ENCODE data around the gene TRIP4. TPM values are rescaled to one million over a fixed set of nuclear protein-coding genes. Genes with fewer than 3 reads are reported as not detected.

The TRIP4 gene
- total RNA-seq, 1 experiment from 2014 or later, result 6.0 TPM

DNA sequence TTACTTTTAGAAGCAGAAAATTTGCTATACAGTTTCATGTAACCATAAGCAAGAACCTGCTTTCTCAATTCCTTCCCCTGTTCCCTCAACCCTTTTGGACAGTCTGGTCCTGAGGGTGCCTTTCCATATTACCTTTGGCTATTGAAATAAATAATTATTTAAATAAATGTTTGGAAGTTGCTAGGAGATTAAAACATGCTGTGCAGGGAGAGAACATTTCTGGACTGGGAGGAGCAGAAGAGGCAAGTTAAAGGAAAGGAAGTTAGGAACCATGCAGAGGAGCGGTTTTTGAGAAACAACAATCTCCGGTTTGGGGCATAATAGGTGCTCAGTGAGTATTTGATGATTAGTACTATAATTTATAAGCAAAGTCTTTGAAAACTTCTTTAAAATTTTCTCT is 114.5 kb downstream of the TRIP4 start:
- Histone ChIP-seq H3K9me3 (ENCODE audit: low read length) (no peaks in the 10 kb centered on the region), H3K27ac (ENCODE audit: low read length) (no peak overlapping the region), H3K4me1 (ENCODE audit: insufficient read depth, low read length) (no peaks in the 10 kb centered on the region), H3K9me2 (replicated peaks; ENCODE audit: low read length) (no peaks in the 10 kb centered on the region), H3K79me2 (ENCODE audit: low read length) (no peaks in the 10 kb centered on the region), H3K27me3 (ENCODE audit: low read length) (no peaks in the 10 kb centered on the region), H2AFZ (ENCODE audit: low read length) (no peak overlapping the region), H3K4me3 (ENCODE audit: low read length) (no peak overlapping the region), H3F3A (ENCODE audit: low read length, unreplicated experiment) (no peaks in the 10 kb centered on the region), H4K20me1 (ENCODE audit: low read length) (no peaks in the 10 kb centered on the region), H3K9ac (ENCODE audit: low read length) (no peak overlapping the region), H3K36me3 (ENCODE audit: low read depth, low read length) (no peaks in the 10 kb centered on the region), H3K4me2 (ENCODE audit: low read length) (no peak overlapping the region)
- TF ChIP-seq EZH2 (IDR thresholded peaks at IDR 0.05; ENCODE audit: low read length, unreplicated experiment) (no peak), EZH2phosphoT487 (IDR thresholded peaks at IDR 0.05; ENCODE audit: borderline replicate concordance, low read length) (no peak)
- TF ChIP-seq, protein P1, sequence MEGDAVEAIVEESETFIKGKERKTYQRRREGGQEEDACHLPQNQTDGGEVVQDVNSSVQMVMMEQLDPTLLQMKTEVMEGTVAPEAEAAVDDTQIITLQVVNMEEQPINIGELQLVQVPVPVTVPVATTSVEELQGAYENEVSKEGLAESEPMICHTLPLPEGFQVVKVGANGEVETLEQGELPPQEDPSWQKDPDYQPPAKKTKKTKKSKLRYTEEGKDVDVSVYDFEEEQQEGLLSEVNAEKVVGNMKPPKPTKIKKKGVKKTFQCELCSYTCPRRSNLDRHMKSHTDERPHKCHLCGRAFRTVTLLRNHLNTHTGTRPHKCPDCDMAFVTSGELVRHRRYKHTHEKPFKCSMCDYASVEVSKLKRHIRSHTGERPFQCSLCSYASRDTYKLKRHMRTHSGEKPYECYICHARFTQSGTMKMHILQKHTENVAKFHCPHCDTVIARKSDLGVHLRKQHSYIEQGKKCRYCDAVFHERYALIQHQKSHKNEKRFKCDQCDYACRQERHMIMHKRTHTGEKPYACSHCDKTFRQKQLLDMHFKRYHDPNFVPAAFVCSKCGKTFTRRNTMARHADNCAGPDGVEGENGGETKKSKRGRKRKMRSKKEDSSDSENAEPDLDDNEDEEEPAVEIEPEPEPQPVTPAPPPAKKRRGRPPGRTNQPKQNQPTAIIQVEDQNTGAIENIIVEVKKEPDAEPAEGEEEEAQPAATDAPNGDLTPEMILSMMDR (conservative IDR thresholded peaks at IDR 0.05; ENCODE audit: low read depth, low read length), result no peak
- intact Hi-C loops (cut with micrococcal nuclease), result no loop called here
- POLR2A ChIA-PET (ENCODE audit: unreplicated experiment), result no interaction called here
- no TSS peak for BruUV-seq (replicated peaks)
- CTCF ChIA-PET, result interaction anchor here (0.6 kb wide), 1 partner anchor 188 kb away, joined by 4 read pairs; no protein-coding TSS in a partner anchor
- DNase-seq (no peak), ATAC-seq (no peak)

DNA sequence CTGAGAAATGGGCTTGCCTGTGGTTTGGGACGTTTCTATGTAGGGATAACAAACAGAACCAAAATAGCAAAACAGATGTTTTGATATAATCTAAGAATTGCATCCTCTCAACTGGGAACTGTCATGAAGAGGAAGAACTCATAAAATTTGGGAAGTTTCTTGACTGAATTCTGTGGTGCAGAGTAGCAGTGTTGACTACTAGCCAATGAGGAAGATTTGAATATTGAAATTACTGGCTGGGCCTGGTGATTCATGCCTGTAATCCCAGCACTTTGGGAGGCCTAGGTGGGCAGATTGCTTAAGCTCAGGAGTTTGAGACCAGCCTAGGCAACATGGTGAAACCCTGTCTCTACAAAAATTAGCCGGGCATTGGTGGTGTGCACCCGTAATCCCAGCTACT is 114.9 kb downstream of the TRIP4 start:
- ATAC-seq, result no peak
- intact Hi-C loops (cut with micrococcal nuclease), result no loop called here
- no peak for DNase-seq
- Histone ChIP-seq H3F3A (ENCODE audit: low read length, unreplicated experiment) (no peaks in the 10 kb centered on the region), H3K36me3 (ENCODE audit: low read depth, low read length) (no peaks in the 10 kb centered on the region), H3K79me2 (ENCODE audit: low read length) (no peaks in the 10 kb centered on the region), H3K27ac (ENCODE audit: low read length) (no peak overlapping the region), H4K20me1 (ENCODE audit: low read length) (no peaks in the 10 kb centered on the region), H3K9me2 (replicated peaks; ENCODE audit: low read length) (no peaks in the 10 kb centered on the region), H3K4me2 (ENCODE audit: low read length) (no peak overlapping the region), H3K27me3 (ENCODE audit: low read length) (no peaks in the 10 kb centered on the region), H3K9me3 (ENCODE audit: low read length) (no peaks in the 10 kb centered on the region), H2AFZ (ENCODE audit: low read length) (no peak overlapping the region), H3K4me3 (ENCODE audit: low read length) (no peak overlapping the region), H3K9ac (ENCODE audit: low read length) (no peak overlapping the region), H3K4me1 (ENCODE audit: insufficient read depth, low read length) (no peaks in the 10 kb centered on the region)
- POLR2A ChIA-PET (ENCODE audit: unreplicated experiment), result no interaction called here
- TF ChIP-seq EZH2 (IDR thresholded peaks at IDR 0.05; ENCODE audit: low read length, unreplicated experiment) (no peak), EZH2phosphoT487 (IDR thresholded peaks at IDR 0.05; ENCODE audit: borderline replicate concordance, low read length) (no peak)
- TF ChIP-seq, protein P1 (conservative IDR thresholded peaks at IDR 0.05; ENCODE audit: low read depth, low read length), result no peak
- BruUV-seq (replicated peaks), result no TSS peak
- CTCF ChIA-PET, result no interaction called here

DNA sequence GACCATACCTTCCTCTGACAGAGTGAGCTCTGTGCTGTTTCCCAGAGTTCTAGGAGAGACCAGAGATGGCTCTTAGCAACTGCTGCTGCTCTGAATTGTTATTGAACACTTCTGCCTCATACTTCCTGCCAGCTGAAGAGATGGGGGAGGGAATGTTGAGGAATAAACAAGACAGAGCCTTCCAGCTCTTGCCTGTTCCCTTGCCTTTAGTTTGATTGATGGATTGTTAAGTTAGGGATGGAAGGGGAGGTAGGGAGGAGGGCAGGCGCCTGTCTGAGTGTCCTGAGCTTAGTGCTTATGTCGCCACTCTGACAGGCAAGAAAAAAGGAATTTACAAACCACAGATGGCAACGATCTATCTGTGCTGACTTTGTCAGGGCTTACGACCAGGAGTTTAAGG is 115.6 kb downstream of the TRIP4 start:
- Histone ChIP-seq H2AFZ (ENCODE audit: low read length) (no peak overlapping the region), H3K9ac (ENCODE audit: low read length) (no peak overlapping the region), H3K9me3 (ENCODE audit: low read length) (no peaks in the 10 kb centered on the region), H3K27ac (ENCODE audit: low read length) (no peak overlapping the region), H3K79me2 (ENCODE audit: low read length) (no peaks in the 10 kb centered on the region), H3F3A (ENCODE audit: low read length, unreplicated experiment) (no peaks in the 10 kb centered on the region), H3K36me3 (ENCODE audit: low read depth, low read length) (no peaks in the 10 kb centered on the region), H3K4me2 (ENCODE audit: low read length) (no peak overlapping the region), H3K9me2 (replicated peaks; ENCODE audit: low read length) (no peaks in the 10 kb centered on the region), H3K27me3 (ENCODE audit: low read length) (no peaks in the 10 kb centered on the region), H3K4me1 (ENCODE audit: insufficient read depth, low read length) (no peaks in the 10 kb centered on the region), H3K4me3 (ENCODE audit: low read length) (no peak overlapping the region), H4K20me1 (ENCODE audit: low read length) (no peaks in the 10 kb centered on the region)
- no peak for TF ChIP-seq EZH2phosphoT487 (IDR thresholded peaks at IDR 0.05; ENCODE audit: borderline replicate concordance, low read length)
- no peak for TF ChIP-seq EZH2 (IDR thresholded peaks at IDR 0.05; ENCODE audit: low read length, unreplicated experiment)
- TF ChIP-seq, protein P1 (conservative IDR thresholded peaks at IDR 0.05; ENCODE audit: low read depth, low read length), result no peak
- DNase-seq (no peak), ATAC-seq (no peak)
- intact Hi-C loops (cut with micrococcal nuclease), result loop anchor here (1.0 kb wide), 1 partner anchor 21 kb away; no protein-coding TSS in a partner anchor
- ChIA-PET POLR2A (ENCODE audit: unreplicated experiment) (no interaction called here), CTCF (no interaction called here)
- BruUV-seq (replicated peaks), result no TSS peak
